Activated naive CD4-positive, alpha-beta T cell (primary cell): ENCODE data around the gene ZNF813.
A peak's percentile ranks its signal among the peaks of the same experiment; 100 is the strongest.
"Not testable (repeated sequence)": the region's sequence is repeated elsewhere in the genome, so short reads cannot be mapped to it uniquely, and the experiment has no call there.

Experiments
- DNase-seq, 4 experiments: peaks; one replicate each; lab custom pipeline; 2025; lab: John Stamatoyannopoulos, UW

The ZNF813 gene

GRCh38 chr19:53467485-53468262 lies at the start of gene ZNF813:
Gene ZNF813 (plus strand): TSS chr19:53467733. CDS start chr19:53483823, 16,090 bp downstream.
- peak; percentile 93 to 97 (median 96) for DNase-seq

- not testable (repeated sequence) for DNase-seq
These were observed 46.8 kb upstream of the ZNF813 start for GRCh38 chr19:53420520-53421315.

GRCh38 chr19:53422551-53422950 lies 45.0 kb upstream of the ZNF813 start:
- DNase-seq: no peak

DNA sequence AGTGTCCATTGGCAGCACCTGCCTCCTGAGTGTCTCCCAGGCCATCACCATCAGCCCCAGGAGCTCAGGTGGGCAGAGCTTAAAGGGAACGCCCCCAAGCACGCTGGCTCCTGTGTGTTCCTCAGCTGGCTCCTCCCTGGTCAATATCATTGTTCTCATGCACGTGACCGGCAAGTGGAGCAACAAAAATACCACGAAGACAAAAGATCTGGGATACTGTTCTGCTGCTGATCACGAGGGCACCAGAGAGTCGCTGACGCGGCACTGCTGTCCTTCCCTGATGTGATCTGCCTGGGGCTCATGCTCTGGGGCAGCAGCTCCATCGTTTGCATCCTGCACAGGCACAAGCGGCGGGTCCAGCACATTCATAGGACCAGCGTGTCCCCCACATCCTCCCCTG lies 44.5 kb upstream of the ZNF813 start:
- not testable (repeated sequence) for DNase-seq

DNA sequence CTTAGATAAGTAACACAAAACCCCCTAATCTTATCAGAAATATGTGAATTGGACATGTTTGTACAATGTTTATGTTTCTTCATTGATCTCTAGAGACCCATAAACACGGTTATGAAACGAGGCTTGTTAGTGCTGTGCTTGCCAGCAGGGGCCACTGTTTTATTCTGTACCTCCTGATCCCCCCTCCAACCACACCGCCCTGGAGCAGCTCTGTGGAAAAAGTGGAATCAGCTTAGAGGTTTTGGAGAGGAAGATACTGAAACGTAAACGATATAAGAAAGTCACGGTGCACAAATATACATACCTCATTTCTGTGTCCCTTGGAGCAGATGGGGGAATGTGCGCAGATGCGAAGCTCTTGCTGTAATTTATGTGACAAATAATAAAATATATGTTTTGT lies 43.9 kb upstream of the ZNF813 start:
- not testable (repeated sequence) for DNase-seq

GRCh38 chr19:53424968-53425597 lies 42.5 kb upstream of the ZNF813 start:
- DNase-seq: peak; percentile 12 to 43 (median 26)

DNA sequence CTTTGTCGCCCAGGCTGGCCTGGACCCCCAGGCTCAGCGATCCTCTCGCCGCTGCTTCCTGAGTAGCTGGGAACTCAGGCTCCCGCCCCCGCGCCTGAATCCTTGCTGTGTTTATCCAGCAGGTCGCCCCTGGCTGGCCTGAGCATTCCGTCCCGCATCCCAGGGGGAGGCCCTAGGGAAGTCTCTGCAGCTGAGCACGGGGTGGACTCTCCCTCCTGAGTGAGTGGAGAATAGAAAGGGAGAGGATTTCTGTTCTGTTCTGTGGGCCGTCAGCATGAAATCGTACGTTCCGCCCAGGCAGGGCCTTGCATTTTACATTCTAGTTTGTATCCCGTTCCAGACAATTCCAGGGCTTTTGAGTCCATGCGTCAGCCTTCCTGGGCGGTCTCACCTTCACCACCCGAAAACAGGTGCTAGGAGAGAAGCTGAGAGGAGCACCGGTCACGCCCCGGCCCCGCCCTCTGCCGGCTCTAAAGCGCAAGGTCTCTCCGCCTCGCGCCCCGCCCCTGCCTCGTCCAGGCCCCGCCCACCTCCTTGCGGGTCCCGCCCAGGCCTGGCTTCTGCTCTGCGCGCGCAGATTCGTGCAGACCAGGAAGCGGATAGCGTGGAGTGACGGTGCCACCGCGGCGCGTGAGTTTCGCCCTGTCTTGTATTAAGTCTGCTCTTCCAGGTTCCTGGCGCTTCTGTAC lies 36.0 kb upstream of the ZNF813 start, which contains the start of gene ZNF761:
ZNF761 (plus strand) TSS at position 586 of the 689 bp plus-strand sequence. CDS start 15,285 bp downstream, outside the sequence.
- DNase-seq: peak; percentile 91 to 99 (median 98)

DNA sequence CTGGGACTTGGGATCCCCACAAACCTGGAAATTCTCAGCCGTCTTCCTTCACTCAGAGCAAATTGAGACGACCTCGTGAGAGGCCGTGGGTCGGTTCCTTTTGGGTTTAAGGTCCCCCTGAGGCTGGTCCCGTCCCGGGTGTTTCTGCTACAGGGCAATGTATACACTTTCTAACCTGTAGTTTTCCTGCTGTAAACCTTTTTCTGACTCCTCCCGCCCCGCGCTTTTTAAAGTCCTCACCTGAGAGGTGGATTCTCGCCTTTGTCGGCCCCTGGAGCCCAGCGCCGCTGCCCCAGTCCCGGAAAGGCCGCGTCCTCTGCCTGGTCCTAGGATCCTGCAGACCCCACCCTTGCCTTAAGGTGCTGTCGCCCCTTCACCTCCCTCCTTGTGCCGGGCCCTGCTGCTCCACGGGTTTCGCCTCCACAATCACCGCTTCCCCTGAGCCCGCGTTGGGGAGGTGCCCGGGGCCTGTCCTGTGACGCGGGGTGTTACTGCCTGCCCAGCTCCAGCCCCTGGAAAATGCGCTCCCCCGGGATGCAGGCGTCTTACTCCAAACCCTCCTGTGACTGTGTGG lies 35.4 kb upstream of the ZNF813 start:
- no peak for DNase-seq

DNA sequence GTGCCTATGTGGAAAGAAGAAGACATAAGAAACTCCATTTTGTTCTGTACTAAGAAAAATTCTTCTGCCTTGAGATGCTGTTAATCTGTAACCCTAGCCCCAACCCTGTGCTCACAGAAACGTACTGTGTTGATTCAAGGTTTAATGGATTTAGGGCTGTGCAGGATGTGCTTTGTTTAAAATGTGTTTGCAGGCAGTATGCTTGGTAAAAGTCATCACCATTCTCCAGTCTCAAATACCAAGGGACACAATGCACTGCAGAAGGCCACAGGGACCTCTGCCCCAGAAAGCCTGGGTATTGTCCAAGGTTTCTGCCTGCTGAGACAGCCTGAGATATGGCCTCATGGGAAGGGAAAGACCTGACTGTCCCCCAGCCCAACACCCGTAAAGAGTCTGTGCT lies 23.7 kb upstream of the ZNF813 start:
- DNase-seq: not testable (repeated sequence)

GRCh38 chr19:53447196-53447595 lies 20.3 kb upstream of the ZNF813 start:
- DNase-seq: not testable (repeated sequence)

DNA sequence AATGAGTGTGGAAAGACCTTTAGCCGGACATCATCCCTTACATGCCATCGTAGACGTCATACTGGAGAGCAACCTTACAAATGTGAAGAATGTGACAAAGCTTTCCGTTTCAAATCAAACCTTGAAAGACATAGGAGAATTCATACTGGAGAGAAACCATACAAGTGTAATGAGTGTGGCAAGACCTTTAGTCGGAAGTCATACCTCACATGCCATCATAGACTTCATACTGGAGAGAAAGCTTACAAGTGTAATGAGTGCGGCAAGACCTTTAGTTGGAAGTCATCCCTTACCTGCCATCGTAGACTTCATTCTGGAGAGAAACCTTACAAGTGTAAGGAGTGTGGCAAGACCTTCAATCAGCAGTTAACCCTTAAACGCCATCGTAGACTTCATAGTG lies 11.7 kb upstream of the ZNF813 start:
- no peak for DNase-seq

DNA sequence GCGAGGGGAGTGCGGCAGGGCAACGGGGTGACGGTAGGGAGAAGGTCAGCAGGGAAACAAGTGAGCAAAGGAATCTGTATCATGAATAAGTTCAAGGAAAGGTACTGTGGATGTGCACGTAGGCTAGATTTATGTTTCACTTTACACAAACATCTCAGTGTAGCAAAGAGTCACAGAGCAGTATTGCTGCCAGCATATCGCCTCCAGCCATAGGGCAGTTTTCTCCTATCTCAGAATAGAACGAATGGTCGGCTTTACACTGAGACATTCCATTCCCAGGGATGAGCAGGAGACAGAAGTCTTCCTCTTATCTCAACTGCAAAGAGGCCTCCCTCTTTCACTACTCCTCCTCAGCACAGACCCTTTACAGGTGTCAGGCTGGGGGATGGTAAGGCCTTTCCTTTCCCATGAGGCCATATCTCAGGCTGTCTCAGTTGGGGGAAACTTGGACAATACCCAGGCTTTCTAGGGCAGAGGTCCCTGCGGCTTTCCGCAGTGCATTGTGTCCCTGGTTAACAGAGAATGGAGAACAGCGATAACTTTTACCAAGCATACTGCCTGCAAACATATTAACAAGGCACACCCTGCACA lies 7.3 kb upstream of the ZNF813 start:
- DNase-seq: not testable (repeated sequence)

DNA sequence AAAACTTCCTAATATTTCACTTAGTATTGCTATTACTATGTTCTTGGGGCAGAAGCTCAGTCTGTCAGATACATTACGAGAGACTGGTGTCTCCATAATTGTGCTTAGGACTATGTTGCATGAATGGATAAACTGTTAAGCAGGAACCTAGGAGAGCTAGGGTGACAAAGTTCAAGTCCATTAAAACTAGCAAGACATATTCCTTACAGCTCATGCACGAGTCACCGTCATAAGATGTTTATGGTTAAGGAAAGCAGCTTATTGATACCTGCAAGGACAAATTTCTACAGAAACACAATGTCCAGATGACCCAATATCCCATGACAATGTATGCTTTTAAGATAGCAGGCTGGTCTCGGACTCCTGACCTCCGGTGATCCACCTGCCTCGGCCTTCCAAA lies 5.7 kb upstream of the ZNF813 start:
- no peak for DNase-seq

GRCh38 chr19:53462861-53463260 lies 4.7 kb upstream of the ZNF813 start:
- DNase-seq: no peak

GRCh38 chr19:53463263-53463662 lies 4.3 kb upstream of the ZNF813 start:
- no peak for DNase-seq

DNA sequence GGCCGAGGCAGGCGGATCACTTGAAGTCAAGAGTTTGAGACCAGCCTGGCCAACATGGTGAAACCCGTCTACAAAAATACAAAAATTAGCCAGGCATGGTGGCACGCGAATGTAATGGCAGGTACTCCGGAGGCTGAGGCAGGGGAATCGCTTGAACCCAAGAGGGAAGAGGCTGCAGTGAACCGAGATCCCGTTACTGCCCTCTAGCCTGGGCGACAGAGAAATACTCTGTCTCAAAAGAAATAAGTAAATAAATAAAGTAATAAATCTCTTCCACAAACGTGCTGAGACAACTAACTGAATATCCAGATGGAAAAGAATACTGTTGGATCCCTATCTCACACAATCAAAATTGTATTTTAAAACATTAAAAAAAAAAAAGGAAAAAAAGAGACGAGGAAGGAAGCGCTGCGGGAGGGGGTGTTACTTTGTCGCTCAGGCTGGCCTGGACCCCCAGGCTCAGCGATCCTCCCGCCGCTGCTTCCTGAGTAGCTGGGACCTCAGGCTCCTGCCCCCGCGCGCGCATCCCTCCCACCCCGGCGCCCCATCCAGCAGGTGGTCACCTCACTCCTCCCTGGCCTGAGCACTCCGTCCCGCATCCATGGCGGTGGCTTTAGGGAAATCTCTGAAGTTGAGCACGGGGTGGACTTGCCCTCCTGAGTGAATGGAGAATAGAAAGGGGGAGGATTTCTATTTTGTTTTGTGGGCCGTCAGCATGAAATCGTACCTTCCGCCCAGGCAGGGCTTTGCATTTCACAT lies 628 bp upstream of the ZNF813 start:
- DNase-seq: no peak

- not testable (repeated sequence) for DNase-seq
These were observed 1.1 kb downstream of the ZNF813 start for GRCh38 chr19:53468628-53469027.

DNA sequence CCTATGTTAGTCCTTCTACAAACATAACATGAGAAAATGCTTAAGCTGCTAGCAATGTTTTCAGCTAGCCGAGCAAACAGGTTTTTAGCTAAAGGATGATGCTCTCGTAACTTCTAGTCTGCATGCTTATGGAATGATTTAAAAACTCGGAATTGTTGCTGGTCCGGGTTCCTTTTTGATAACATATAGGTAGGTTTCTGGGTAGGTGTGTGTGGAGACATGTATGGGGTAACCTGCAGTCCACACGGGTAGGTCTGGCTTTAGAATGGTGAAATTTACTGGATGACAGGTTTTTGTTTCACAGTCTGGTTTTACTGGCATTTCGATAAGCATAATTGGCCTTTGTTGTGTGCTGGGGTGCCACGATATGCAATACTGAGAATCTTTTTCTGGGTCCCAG lies 4.4 kb downstream of the ZNF813 start:
- no peak for DNase-seq

DNA sequence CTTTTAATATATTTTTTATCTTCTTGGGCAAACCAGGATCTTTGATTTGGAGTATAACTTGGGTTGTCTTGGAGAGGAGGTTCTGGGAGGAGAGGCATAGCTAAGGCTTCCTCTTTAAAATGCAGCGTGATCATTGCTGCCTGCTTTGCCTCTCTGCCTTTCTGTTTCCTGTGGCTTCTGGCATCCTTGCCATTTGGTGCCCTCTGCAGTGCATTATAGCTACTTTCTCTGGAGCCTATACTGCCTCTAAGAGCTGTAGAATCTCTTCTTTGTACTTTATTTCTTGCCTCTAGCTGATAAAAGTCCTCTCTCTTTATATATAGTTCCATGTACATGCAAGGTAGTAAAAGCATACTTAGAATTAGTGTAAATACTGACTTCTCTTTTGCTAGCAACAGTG lies 7.3 kb downstream of the ZNF813 start:
- not testable (repeated sequence) for DNase-seq

GRCh38 chr19:53475470-53475869 lies 7.9 kb downstream of the ZNF813 start:
- DNase-seq: not testable (repeated sequence)
